Measurements from ENCODE around the gene ANP32A.

Gene ANP32A

GRCh38 chr15:68797599-68798345 is 22.9 kb downstream of the ANP32A start:
- no peak for TF ChIP-seq CTCF (IDR thresholded peaks at IDR 0.05; ENCODE audit: insufficient read depth, low read depth, low read length, missing control alignments)
- H3K4me3 ChIP-seq (ENCODE audit: low read length), result no peak overlapping the region
- no peak for DNase-seq (ENCODE audit: low read depth)

- no peak overlapping the region for H3K4me3 ChIP-seq (ENCODE audit: low read length)
- TF ChIP-seq CTCF (IDR thresholded peaks at IDR 0.05; ENCODE audit: insufficient read depth, low read depth, low read length, missing control alignments), result no peak
- no peak for DNase-seq (ENCODE audit: low read depth)
These were observed 23.5 kb downstream of the ANP32A start for GRCh38 chr15:68797191-68797590.

GRCh38 chr15:68796576-68796975 is 24.1 kb downstream of the ANP32A start:
- H3K4me3 ChIP-seq (ENCODE audit: low read length), result no peak overlapping the region
- DNase-seq (ENCODE audit: low read depth), result no peak
- no peak for TF ChIP-seq CTCF (IDR thresholded peaks at IDR 0.05; ENCODE audit: insufficient read depth, low read depth, low read length, missing control alignments)

GRCh38 chr15:68795298-68795848 is 25.3 kb downstream of the ANP32A start:
- no peak for TF ChIP-seq CTCF (IDR thresholded peaks at IDR 0.05; ENCODE audit: insufficient read depth, low read depth, low read length, missing control alignments)
- H3K4me3 ChIP-seq (ENCODE audit: low read length), result no peak overlapping the region
- peak; percentile 98 for DNase-seq (ENCODE audit: low read depth)

- TF ChIP-seq CTCF (IDR thresholded peaks at IDR 0.05; ENCODE audit: insufficient read depth, low read depth, low read length, missing control alignments), result peak; percentile 2
- H3K4me3 ChIP-seq (ENCODE audit: low read length), result no peak overlapping the region
These were observed 25.8 kb downstream of the ANP32A start for GRCh38 chr15:68794863-68795262.

GRCh38 chr15:68794307-68794706 is 26.4 kb downstream of the ANP32A start:
- no peak for TF ChIP-seq CTCF (IDR thresholded peaks at IDR 0.05; ENCODE audit: insufficient read depth, low read depth, low read length, missing control alignments)
- no peak overlapping the region for H3K4me3 ChIP-seq (ENCODE audit: low read length)
- DNase-seq (ENCODE audit: low read depth), result no peak

More at GRCh38 chr15:68794863-68795262, 25.8 kb downstream of the ANP32A start:
- DNase-seq (ENCODE audit: low read depth), result no peak

GRCh38 chr15:68793776-68794175 is 26.9 kb downstream of the ANP32A start:
- H3K4me3 ChIP-seq (ENCODE audit: low read length), result no peak overlapping the region
- no peak for TF ChIP-seq CTCF (IDR thresholded peaks at IDR 0.05; ENCODE audit: insufficient read depth, low read depth, low read length, missing control alignments)
- no peak for DNase-seq (ENCODE audit: low read depth)

Data from epithelial cell of esophagus (primary cell).